NOMO-1 treated with dmso at 0.1 percent for 144 hours (cell line): Measurements from ENCODE around the gene PRKG1.
"Not testable (repeated sequence)": the region's sequence is repeated elsewhere in the genome, so short reads cannot be mapped to it uniquely, and the experiment has no call there.

Source experiments
- DNase-seq: peaks from one replicate; lab custom pipeline; 2025; ENCODE audit not compliant: unreplicated experiment; lab: John Stamatoyannopoulos, UW

PRKG1 gene

GRCh38 chr10:51367694-51368093, 293.4 kb downstream of the PRKG1 start:
- no peak for DNase-seq

- DNase-seq = no peak
Observed at GRCh38 chr10:51368943-51369342, 294.7 kb downstream of the PRKG1 start.

- DNase-seq = no peak
Observed at GRCh38 chr10:51369903-51370302, 295.6 kb downstream of the PRKG1 start.

- DNase-seq = no peak
Observed at GRCh38 chr10:51371743-51372142, 297.5 kb downstream of the PRKG1 start.

GRCh38 chr10:51375790-51376189, 301.5 kb downstream of the PRKG1 start:
- DNase-seq = no peak

- no peak for DNase-seq
Observed at GRCh38 chr10:51377070-51377931, 303.0 kb downstream of the PRKG1 start.

- DNase-seq = no peak
Observed at GRCh38 chr10:51377932-51378599, 303.8 kb downstream of the PRKG1 start.

GRCh38 chr10:51382181-51382580, 307.9 kb downstream of the PRKG1 start:
- no peak for DNase-seq

- no peak for DNase-seq
Observed at GRCh38 chr10:51384971-51385370, 310.7 kb downstream of the PRKG1 start.

- DNase-seq = no peak
Observed at GRCh38 chr10:51386248-51386885, 312.1 kb downstream of the PRKG1 start.

- DNase-seq = peak; percentile 4
Observed at GRCh38 chr10:51389415-51390321, 315.4 kb downstream of the PRKG1 start.

- not testable (repeated sequence) for DNase-seq
Observed at GRCh38 chr10:51393006-51393405, 318.7 kb downstream of the PRKG1 start.

GRCh38 chr10:51394039-51394438, 319.8 kb downstream of the PRKG1 start:
- DNase-seq = no peak

GRCh38 chr10:51397244-51397643, 323.0 kb downstream of the PRKG1 start:
- DNase-seq = no peak

- no peak for DNase-seq
Observed at GRCh38 chr10:51397695-51398094, 323.4 kb downstream of the PRKG1 start.

- no peak for DNase-seq
Observed at GRCh38 chr10:51399840-51400239, 325.6 kb downstream of the PRKG1 start.

- DNase-seq = no peak
Observed at GRCh38 chr10:51400392-51401096, 326.3 kb downstream of the PRKG1 start.

GRCh38 chr10:51403521-51403920, 329.2 kb downstream of the PRKG1 start:
- DNase-seq = no peak

GRCh38 chr10:51405580-51406351, 331.5 kb downstream of the PRKG1 start:
- DNase-seq = no peak
